Measurements from ENCODE around the gene CDKN2B-AS1.

DNA sequence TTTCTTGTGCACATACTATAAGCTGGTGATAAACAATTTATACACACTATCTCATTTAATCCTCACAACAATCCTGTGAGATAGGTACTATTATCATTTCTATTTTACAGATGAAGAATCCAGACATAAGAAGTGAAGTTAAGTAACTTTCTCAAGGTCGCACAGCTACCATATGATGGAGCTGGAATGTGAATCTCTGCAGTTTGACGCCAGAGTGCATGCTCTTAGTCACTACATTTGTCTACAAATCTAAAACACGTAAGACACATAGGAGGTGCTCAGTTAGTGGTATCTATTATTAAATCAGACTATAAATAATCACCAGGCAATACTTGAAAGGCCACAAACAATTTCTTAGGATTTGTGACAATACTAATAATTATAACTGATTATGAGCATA is 59.5 kb downstream of the CDKN2B-AS1 start:
- TF ChIP-seq POLR2AphosphoS5 (IDR thresholded peaks at IDR 0.05) (no peak), POLR2A (IDR thresholded peaks at IDR 0.05) (no peak)

Measured in sigmoid colon (tissue), 4 donors.